Mesendoderm (in vitro differentiated cells): ENCODE results near the gene KANK2.
"Not testable (repeated sequence)": the region's sequence is repeated elsewhere in the genome, so short reads cannot be mapped to it uniquely, and the experiment has no call there.

Experiments
- DNase-seq: peaks from one replicate; pipeline ENCODE4 v3.0.0; 2013
- H2AK5ac ChIP-seq: 2 replicates; pipeline ENCODE4 v1.6.1; 2013; ENCODE audit warnings: low read length, inconsistent platforms
- H2BK120ac ChIP-seq: 2 replicates; pipeline ENCODE4 v1.6.1; 2013; ENCODE audit warnings: low read depth, mild to moderate bottlenecking, low read length, moderate library complexity, mixed read lengths
- H2BK15ac ChIP-seq: replicated peaks from 2 replicates; pipeline ENCODE4 v1.6.1; 2013; ENCODE audit warnings: low read depth, mild to moderate bottlenecking, moderate library complexity
- H2BK5ac ChIP-seq: 2 replicates; pipeline ENCODE4 v1.6.1; 2013; ENCODE audit warnings: low read length, inconsistent platforms
- H3K18ac ChIP-seq: 2 replicates; pipeline ENCODE4 v1.6.1; 2013; ENCODE audit warnings: mild to moderate bottlenecking, low read length, mixed read lengths
- H3K23ac ChIP-seq: one replicate; pipeline ENCODE4 v1.6.1; 2013; ENCODE audit warnings: low read length
- H3K27ac ChIP-seq: 2 replicates; pipeline ENCODE4 v1.5.1; 2013; ENCODE audit warnings: low read depth, mild to moderate bottlenecking, inconsistent platforms, low read length, moderate library complexity
- H3K27me3 ChIP-seq: 2 replicates; pipeline ENCODE4 v1.6.1; 2013; ENCODE audit warnings: low read length, control low read depth, mild to moderate bottlenecking, inconsistent platforms; ENCODE audit not compliant: insufficient read depth, poor library complexity
- H3K36me3 ChIP-seq: 2 replicates; pipeline ENCODE4 v1.6.1; 2013; ENCODE audit warnings: low read length, inconsistent platforms; ENCODE audit not compliant: control insufficient read depth, insufficient read depth
- H3K4ac ChIP-seq: one replicate; pipeline ENCODE4 v1.6.1; 2013; ENCODE audit warnings: low read depth, mild to moderate bottlenecking, low read length, moderate library complexity
- H3K4me1 ChIP-seq: 2 replicates; pipeline ENCODE4 v1.6.1; 2013; ENCODE audit warnings: low read depth, low read length, inconsistent platforms; ENCODE audit not compliant: control insufficient read depth
- H3K4me2 ChIP-seq: 2 replicates; pipeline ENCODE4 v1.6.1; 2013; ENCODE audit warnings: low read length
- H3K4me3 ChIP-seq: 2 replicates; pipeline ENCODE4 v1.5.1; 2013; ENCODE audit warnings: mild to moderate bottlenecking, low read length
- H3K56ac ChIP-seq: one replicate; pipeline ENCODE4 v1.6.1; 2013; ENCODE audit warnings: low read length
- H3K79me1 ChIP-seq: 2 replicates; pipeline ENCODE4 v1.6.1; 2013; ENCODE audit warnings: low read length, inconsistent platforms
- H3K79me2 ChIP-seq: 2 replicates; pipeline ENCODE4 v1.6.1; 2013; ENCODE audit warnings: mild to moderate bottlenecking, low read length; ENCODE audit not compliant: control insufficient read depth, insufficient read depth
- H3K9ac ChIP-seq: 2 replicates; pipeline ENCODE4 v1.6.1; 2013; ENCODE audit warnings: low read length, inconsistent platforms
- H4K5ac ChIP-seq: one replicate; pipeline ENCODE4 v1.6.1; 2013; ENCODE audit warnings: low read length
- H4K8ac ChIP-seq: one replicate; pipeline ENCODE4 v1.6.1; 2013; ENCODE audit warnings: low read depth, mild to moderate bottlenecking, control low read depth, low read length, moderate library complexity
- WGBS: extraction: QIAGEN DNeasy Blood & Tissue Kit; methylation state at CpG from one replicate; pipeline ENCODE4 v1.1.7; 2013; ENCODE audit warnings: low lambda C conversion rate, missing lambda C conversion rate; ENCODE audit not compliant: insufficient coverage; ENCODE audit errors: extremely low coverage; 5-methylcytosine and 5-hydroxymethylcytosine counted together

The KANK2 gene

GRCh38 chr19:11124157-11124556, 73.2 kb downstream of the KANK2 start:
- not testable (repeated sequence) for H4K5ac ChIP-seq, DNase-seq
- WGBS: no CpG with 5 or more reads among the region's 4 CpGs

GRCh38 chr19:11123114-11123513, 74.2 kb downstream of the KANK2 start:
- Histone ChIP-seq H4K5ac (no peak overlapping the region), H3K27ac (no peak overlapping the region), H3K23ac (no peak overlapping the region), H3K18ac (no peak overlapping the region), H2BK5ac (no peak overlapping the region), H3K36me3 (peaks cover 43% of the 10 kb centered on the region), H2BK120ac (no peak overlapping the region), H2BK15ac (no peak overlapping the region), H2AK5ac (no peak overlapping the region), H4K8ac (no peak overlapping the region), H3K27me3 (no peaks in the 10 kb centered on the region), H3K4me3 (no peak overlapping the region), H3K79me1 (peaks cover 11% of the 10 kb centered on the region), H3K79me2 (no peaks in the 10 kb centered on the region), H3K56ac (no peak overlapping the region), H3K4ac (no peak overlapping the region), H3K4me2 (no peak overlapping the region), H3K4me1 (no peaks in the 10 kb centered on the region), H3K9ac (no peak overlapping the region)
- DNase-seq: no peak
- no CpG with 5 or more reads among the region's 13 CpGs for WGBS

More at GRCh38 chr19:11124157-11124556, 73.2 kb downstream of the KANK2 start:
- not testable (repeated sequence) for H3K4ac ChIP-seq, H3K18ac ChIP-seq, H2BK15ac ChIP-seq, H2BK120ac ChIP-seq, H3K4me3 ChIP-seq, H3K23ac ChIP-seq, H2BK5ac ChIP-seq, H3K4me2 ChIP-seq, H3K79me2 ChIP-seq, H3K4me1 ChIP-seq, H2AK5ac ChIP-seq, H3K56ac ChIP-seq, H3K9ac ChIP-seq, H4K8ac ChIP-seq, H3K27me3 ChIP-seq, H3K27ac ChIP-seq, H3K79me1 ChIP-seq
- peaks cover 43% of the 10 kb centered on the region for H3K36me3 ChIP-seq

- H3K18ac ChIP-seq, H2BK15ac ChIP-seq, H4K8ac ChIP-seq, H2BK5ac ChIP-seq, H3K27ac ChIP-seq, H3K4me3 ChIP-seq, H3K9ac ChIP-seq, H3K79me2 ChIP-seq, H2BK120ac ChIP-seq, H4K5ac ChIP-seq, H2AK5ac ChIP-seq, H3K23ac ChIP-seq, H3K56ac ChIP-seq, H3K4ac ChIP-seq, H3K27me3 ChIP-seq, DNase-seq, H3K4me1 ChIP-seq, H3K4me2 ChIP-seq: not testable (repeated sequence)
- WGBS: no CpG with 5 or more reads among the region's 17 CpGs
- peaks cover 38% of the 10 kb centered on the region for H3K36me3 ChIP-seq
- peaks cover 12% of the 10 kb centered on the region for H3K79me1 ChIP-seq
These were observed 75.4 kb downstream of the KANK2 start for GRCh38 chr19:11121963-11122362.

GRCh38 chr19:11116507-11116906, 80.8 kb downstream of the KANK2 start:
- Histone ChIP-seq H3K4me2 (no peak overlapping the region), H2AK5ac (no peak overlapping the region), H3K79me1 (peaks cover 11% of the 10 kb centered on the region), H3K56ac (no peak overlapping the region), H3K9ac (no peak overlapping the region), H3K36me3 (peaks cover 48% of the 10 kb centered on the region), H3K4me3 (no peak overlapping the region), H2BK5ac (no peak overlapping the region), H3K79me2 (no peaks in the 10 kb centered on the region), H3K4ac (no peak overlapping the region), H3K27ac (no peak overlapping the region), H3K4me1 (no peaks in the 10 kb centered on the region), H2BK15ac (no peak overlapping the region), H4K5ac (no peak overlapping the region), H3K27me3 (no peaks in the 10 kb centered on the region), H3K23ac (no peak overlapping the region), H4K8ac (no peak overlapping the region), H3K18ac (no peak overlapping the region), H2BK120ac (no peak overlapping the region)
- no CpG with 5 or more reads among the region's 9 CpGs for WGBS
- DNase-seq: no peak

- H3K4ac ChIP-seq: no peak overlapping the region
- no peak overlapping the region for H3K56ac ChIP-seq
- no peak overlapping the region for H3K9ac ChIP-seq
- peaks cover 51% of the 10 kb centered on the region for H3K36me3 ChIP-seq
- no peak overlapping the region for H3K27ac ChIP-seq
- no peak overlapping the region for H2AK5ac ChIP-seq
- no peak overlapping the region for H3K4me3 ChIP-seq
- no peaks in the 10 kb centered on the region for H3K79me2 ChIP-seq
- H2BK15ac ChIP-seq: no peak overlapping the region
- peaks cover 13% of the 10 kb centered on the region for H3K79me1 ChIP-seq
- H3K18ac ChIP-seq: no peak overlapping the region
- no peak overlapping the region for H3K23ac ChIP-seq
- no peak overlapping the region for H3K4me2 ChIP-seq
- no peak for DNase-seq
- H4K8ac ChIP-seq: no peak overlapping the region
- no peaks in the 10 kb centered on the region for H3K27me3 ChIP-seq
- H2BK120ac ChIP-seq: no peak overlapping the region
- H2BK5ac ChIP-seq: no peak overlapping the region
- WGBS: no CpG with 5 or more reads among the region's 11 CpGs
- no peak overlapping the region for H4K5ac ChIP-seq
- H3K4me1 ChIP-seq: no peaks in the 10 kb centered on the region
These were observed 81.4 kb downstream of the KANK2 start for GRCh38 chr19:11115895-11116446.

- Histone ChIP-seq H3K4me3 (no peak overlapping the region), H3K36me3 (peaks cover 47% of the 10 kb centered on the region), H2BK15ac (no peak overlapping the region), H2BK5ac (no peak overlapping the region), H3K9ac (no peak overlapping the region), H4K8ac (no peak overlapping the region), H3K4me1 (no peaks in the 10 kb centered on the region), H4K5ac (no peak overlapping the region), H3K27ac (no peak overlapping the region), H3K79me2 (no peaks in the 10 kb centered on the region), H2BK120ac (no peak overlapping the region), H3K4ac (no peak overlapping the region), H3K27me3 (no peaks in the 10 kb centered on the region), H3K56ac (no peak overlapping the region), H3K18ac (no peak overlapping the region), H3K79me1 (peaks cover 13% of the 10 kb centered on the region), H3K4me2 (no peak overlapping the region), H3K23ac (no peak overlapping the region), H2AK5ac (no peak overlapping the region)
- no peak for DNase-seq
- no CpG with 5 or more reads among the region's 5 CpGs for WGBS
These were observed 82.3 kb downstream of the KANK2 start for GRCh38 chr19:11115042-11115441.
